ENCODE data around the gene UBD.

The UBD gene

DNA sequence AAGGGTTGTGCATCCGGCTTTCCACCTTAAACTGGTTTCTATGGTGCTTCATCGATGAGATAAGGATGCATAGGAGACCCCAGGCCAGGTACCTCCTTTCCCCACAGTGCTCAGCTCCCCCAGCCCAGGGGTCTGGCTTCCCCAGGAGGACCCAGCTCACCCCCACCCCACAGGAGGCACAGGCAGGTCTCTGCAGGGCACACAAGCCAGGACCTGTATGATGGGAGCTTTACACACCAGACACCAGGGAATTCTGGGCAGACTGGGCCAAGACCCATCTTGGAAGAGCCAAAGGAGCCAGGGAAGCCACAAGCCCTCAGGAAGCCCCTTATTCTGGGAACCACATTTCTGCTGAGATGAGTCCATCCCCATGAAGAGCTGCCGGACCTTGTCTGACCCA, 29.6 kb downstream of the UBD start:
- Histone ChIP-seq H3K27me3 (ENCODE audit: insufficient read depth, low read depth, severe bottlenecking) (peaks cover 97% of the 10 kb centered on the region), H3K9me3 (ENCODE audit: severe bottlenecking) (no peaks in the 10 kb centered on the region), H3K27ac (no peak overlapping the region), H3K36me3 (no peaks in the 10 kb centered on the region), H3K4me3 (ENCODE audit: low read depth, low read length) (no peak overlapping the region)
- DNase-seq, result no peak
- TF ChIP-seq, protein P1, sequence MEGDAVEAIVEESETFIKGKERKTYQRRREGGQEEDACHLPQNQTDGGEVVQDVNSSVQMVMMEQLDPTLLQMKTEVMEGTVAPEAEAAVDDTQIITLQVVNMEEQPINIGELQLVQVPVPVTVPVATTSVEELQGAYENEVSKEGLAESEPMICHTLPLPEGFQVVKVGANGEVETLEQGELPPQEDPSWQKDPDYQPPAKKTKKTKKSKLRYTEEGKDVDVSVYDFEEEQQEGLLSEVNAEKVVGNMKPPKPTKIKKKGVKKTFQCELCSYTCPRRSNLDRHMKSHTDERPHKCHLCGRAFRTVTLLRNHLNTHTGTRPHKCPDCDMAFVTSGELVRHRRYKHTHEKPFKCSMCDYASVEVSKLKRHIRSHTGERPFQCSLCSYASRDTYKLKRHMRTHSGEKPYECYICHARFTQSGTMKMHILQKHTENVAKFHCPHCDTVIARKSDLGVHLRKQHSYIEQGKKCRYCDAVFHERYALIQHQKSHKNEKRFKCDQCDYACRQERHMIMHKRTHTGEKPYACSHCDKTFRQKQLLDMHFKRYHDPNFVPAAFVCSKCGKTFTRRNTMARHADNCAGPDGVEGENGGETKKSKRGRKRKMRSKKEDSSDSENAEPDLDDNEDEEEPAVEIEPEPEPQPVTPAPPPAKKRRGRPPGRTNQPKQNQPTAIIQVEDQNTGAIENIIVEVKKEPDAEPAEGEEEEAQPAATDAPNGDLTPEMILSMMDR (IDR thresholded peaks at IDR 0.05; ENCODE audit: low read depth, low read length), result no peak

DNA sequence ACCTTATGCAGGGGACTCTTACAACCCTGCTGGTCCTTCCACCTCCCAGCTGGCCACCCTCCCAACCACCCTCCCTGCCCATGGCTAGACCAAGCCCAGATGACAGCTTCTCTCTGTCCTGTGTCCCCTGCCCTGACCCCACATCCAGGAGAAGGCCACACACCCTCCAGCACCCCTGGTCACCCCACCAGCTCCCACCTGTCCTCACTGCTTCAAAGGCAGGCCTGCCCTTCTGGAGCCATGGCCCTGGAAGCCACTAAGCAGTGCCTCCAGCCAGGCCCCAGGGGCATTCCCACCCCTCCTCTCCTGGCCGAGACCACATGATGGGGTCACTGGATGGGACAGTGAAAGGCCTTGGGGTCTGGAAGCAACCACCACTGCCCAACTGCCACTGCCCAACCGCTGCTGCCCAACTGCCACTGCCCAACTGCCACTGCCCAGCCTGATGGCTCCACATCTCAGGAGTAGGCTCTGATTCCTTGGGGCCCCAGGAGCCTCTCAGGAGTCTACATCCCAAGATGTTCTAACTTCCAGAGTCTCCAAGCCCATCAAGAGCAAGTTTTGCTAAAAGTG, 30.5 kb downstream of the UBD start:
- Histone ChIP-seq H3K9me3 (ENCODE audit: severe bottlenecking) (no peaks in the 10 kb centered on the region), H3K27ac (no peak overlapping the region), H3K36me3 (no peaks in the 10 kb centered on the region), H3K4me3 (ENCODE audit: low read depth, low read length) (no peak overlapping the region), H3K27me3 (ENCODE audit: insufficient read depth, low read depth, severe bottlenecking) (peaks cover 96% of the 10 kb centered on the region)
- DNase-seq, result no peak
- TF ChIP-seq, protein P1 (IDR thresholded peaks at IDR 0.05; ENCODE audit: low read depth, low read length), result no peak

DNA sequence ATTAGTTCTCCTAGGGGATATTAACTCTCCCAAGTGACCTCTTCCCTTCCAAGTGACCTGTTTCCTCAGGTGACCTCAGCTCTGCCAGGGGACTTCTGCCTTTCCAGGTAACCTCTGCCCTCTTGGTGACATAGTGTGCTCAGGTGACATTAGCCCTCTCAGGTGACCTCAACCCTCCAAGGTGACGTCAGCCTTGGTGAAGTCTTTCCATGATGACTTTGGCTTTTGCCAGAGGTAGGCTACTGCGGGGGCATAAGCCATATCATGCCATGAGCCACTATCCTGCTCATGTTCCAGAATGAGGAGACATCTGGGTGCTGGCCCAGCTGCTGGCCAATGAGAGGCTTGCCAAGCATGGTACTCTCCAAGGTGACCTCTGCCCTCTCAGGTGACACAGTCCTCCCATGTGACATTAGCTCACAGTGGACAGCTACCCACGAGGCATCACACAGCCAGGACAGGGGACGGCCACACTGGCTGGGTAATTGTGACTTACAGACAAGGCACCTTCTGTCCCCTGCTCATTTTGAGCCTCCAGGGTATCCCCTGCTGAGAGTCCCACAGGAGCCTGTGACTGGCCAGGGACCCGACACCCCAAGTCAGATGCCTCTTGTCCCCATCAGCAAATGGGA, 31.1 kb downstream of the UBD start:
- Histone ChIP-seq H3K27ac (no peak overlapping the region), H3K4me3 (ENCODE audit: low read depth, low read length) (no peak overlapping the region), H3K9me3 (ENCODE audit: severe bottlenecking) (no peaks in the 10 kb centered on the region), H3K27me3 (ENCODE audit: insufficient read depth, low read depth, severe bottlenecking) (peaks cover 89% of the 10 kb centered on the region), H3K36me3 (no peaks in the 10 kb centered on the region)
- TF ChIP-seq, protein P1 (IDR thresholded peaks at IDR 0.05; ENCODE audit: low read depth, low read length), result no peak
- DNase-seq, result no peak

DNA sequence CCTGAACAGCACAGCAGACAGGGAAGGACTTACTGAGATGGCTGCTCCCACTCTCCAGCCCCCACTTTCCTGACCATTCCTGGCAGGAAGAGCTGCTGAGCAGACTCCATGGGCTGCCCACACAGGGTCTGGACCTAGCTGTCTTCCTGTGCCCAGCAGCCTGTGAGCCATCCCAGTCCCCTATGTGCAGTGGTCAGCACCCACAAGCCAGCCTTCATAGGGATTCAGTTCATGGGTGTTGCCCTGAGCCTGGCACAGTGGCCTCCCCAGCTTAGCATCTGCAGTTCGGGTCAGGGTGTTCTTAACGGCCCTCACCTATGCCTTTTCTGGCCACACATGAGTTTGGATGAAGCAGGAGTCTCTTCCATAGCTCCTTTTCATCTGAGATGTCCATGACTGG, 32.0 kb downstream of the UBD start:
- DNase-seq, result no peak
- no peak overlapping the region for H3K4me3 ChIP-seq (ENCODE audit: low read depth, low read length)
- no peaks in the 10 kb centered on the region for H3K36me3 ChIP-seq
- H3K27ac ChIP-seq, result no peak overlapping the region
- H3K9me3 ChIP-seq (ENCODE audit: severe bottlenecking), result peaks cover 6% of the 10 kb centered on the region
- peaks cover 83% of the 10 kb centered on the region for H3K27me3 ChIP-seq (ENCODE audit: insufficient read depth, low read depth, severe bottlenecking)
- TF ChIP-seq, protein P1 (IDR thresholded peaks at IDR 0.05; ENCODE audit: low read depth, low read length), result no peak

DNA sequence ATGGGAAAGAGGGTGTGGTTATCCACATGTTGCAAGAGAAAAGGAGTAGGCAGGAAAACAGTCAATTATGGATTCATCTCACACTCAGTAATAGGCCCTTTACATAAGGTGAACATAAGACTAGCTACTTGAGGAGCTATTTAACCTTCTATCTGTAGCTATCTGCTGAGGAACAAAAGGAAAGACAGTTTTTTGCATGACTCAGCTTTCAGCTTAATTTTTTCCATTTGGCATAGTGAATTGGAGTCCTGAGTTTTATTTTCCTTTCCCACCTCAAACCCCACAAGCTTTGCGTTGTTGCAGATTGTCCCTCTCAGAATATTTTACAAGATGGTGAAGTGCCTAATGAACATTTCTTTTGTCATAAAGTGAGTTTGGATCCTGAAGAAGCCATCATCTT, 32.4 kb downstream of the UBD start:
- Histone ChIP-seq H3K9me3 (ENCODE audit: severe bottlenecking) (peaks cover 6% of the 10 kb centered on the region), H3K27me3 (ENCODE audit: insufficient read depth, low read depth, severe bottlenecking) (peaks cover 83% of the 10 kb centered on the region), H3K36me3 (no peaks in the 10 kb centered on the region), H3K4me3 (ENCODE audit: low read depth, low read length) (no peak overlapping the region), H3K27ac (no peak overlapping the region)
- TF ChIP-seq, protein P1 (IDR thresholded peaks at IDR 0.05; ENCODE audit: low read depth, low read length), result no peak
- DNase-seq, result no peak

DNA sequence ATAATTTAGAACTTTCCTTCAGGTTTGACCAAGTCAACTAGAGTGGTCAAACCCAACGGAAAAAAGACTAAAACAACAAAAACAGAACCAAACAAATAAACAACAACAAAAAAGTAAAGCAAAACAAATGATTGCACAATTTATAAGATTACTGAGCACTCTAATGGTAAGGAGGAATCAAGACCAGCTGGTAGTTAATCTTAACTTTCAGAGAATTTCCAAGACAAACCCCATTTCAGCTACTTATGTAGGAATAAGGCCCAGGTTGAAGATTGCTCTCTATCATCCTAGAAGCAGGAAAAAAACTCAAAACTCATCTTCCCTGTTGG, 34.3 kb downstream of the UBD start:
- Histone ChIP-seq H3K36me3 (no peaks in the 10 kb centered on the region), H3K27ac (no peak overlapping the region), H3K27me3 (ENCODE audit: insufficient read depth, low read depth, severe bottlenecking) (peaks cover 67% of the 10 kb centered on the region), H3K9me3 (ENCODE audit: severe bottlenecking) (peaks cover 6% of the 10 kb centered on the region), H3K4me3 (ENCODE audit: low read depth, low read length) (no peak overlapping the region)
- DNase-seq, result no peak
- TF ChIP-seq, protein P1 (IDR thresholded peaks at IDR 0.05; ENCODE audit: low read depth, low read length), result no peak

Measured in WERI-Rb-1 (cell line).